Stimulated activated CD4-positive, alpha-beta T cell treated with anti-CD3 and anti-CD28 coated beads, TNF-alpha, amount 100 ng/mL, for 24 hours (primary cell): Measurements from ENCODE around the gene CFAP77.
"Not testable (repeated sequence)": the region's sequence is repeated elsewhere in the genome, so short reads cannot be mapped to it uniquely, and the experiment has no call there.

ENCODE experiments used
- DNase-seq, 3 experiments: peaks; one replicate each; pipeline ENCODE4 v3.0.0-alpha.2; 2020; ENCODE audit warnings: low read depth in 3 of 3

The CFAP77 gene

DNA sequence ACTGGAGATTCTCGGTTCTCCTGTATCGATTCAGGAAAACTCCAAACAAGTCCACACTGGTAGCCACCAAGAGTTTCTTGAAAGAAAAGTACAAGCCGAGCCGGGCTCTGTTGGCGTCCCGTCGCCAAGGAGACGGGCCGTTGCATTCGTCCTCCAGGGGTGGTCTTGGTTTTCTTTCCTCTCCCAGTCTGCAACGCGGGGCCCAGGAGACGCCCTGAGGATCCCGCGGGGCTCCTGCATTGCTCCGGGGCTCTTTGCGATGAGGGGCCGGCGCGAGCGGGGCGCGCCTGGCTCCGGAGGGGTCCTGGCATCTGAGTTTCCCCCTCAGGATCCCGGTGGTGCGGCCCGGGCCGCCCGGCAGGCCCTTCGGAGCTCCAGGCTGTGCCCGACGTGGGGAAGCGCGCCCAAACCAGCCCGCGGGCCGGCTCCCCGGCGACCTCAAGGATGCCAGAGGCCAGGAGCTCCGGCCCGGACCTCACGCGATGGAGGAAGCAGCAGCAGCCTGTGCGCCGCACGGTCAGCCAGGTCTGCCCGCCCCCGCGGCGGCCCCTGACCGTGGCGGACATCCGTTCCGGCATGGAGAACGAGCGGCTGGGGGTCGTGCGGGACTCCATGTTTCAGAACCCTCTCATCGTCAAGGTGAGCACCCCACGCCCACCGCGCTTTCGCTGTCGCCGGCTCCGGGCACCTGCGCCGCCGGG is at the start of gene CFAP77:
Gene CFAP77 (plus strand): TSS at position 384 of the 701 bp plus-strand sequence. CDS start 61 bp downstream, at position 445.
- no peak for DNase-seq

DNA sequence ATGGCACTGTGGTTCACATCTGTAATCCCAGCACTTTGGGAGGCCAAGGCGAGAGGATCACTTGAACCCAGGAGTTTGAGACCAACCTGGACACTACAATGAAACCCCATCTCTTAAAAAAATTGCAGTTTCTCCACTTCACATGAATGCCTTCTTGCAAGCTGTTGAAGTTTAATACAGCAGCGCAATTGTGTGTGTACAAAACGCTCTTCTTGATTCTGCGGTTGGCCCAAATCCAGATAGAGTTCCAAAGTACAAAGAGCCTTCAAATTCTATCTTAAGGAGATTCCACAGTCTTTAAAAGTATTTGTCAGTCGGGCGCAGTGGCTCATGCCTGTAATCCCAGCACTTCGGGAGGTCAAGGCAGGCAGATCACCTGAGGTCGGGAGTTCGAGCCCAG is 45.9 kb upstream of the CFAP77 start:
- no peak for DNase-seq

DNA sequence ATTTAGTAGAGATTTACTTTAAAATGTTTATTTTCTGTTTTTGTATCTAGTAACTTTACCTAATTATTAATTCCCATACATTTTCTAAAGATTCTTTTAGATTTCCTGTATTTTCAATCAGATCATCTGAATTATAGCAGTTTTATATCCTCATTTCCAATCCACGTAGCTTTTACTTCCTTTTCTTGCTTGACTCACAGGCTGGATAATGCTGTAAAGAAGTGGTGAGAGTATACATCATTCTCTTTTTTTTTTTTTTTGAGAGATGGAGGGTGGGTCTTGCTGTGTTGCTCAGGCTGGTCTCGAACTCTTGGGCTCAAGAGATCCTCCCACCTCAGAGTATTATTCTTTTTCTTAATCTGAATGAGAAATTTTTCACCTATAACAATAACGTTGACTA is 44.0 kb upstream of the CFAP77 start:
- no peak for DNase-seq

DNA sequence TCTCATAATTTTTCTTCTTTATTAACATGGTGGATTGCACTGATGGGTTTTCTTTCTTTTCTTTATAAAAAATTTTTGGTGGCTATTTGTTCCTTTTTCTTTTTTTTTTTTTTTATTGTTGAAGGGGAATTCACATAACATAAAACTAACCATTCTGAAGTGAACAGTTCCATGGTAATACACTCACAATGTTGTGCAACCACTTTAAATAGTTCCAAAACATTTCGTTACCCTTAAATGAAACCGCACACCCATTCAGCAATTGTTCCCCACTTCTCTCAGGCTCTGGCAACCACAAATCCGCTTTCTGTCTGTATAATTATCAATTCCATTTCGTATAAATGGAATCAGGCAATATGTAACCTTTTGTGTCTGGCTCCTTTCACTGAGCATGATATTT is 43.5 kb upstream of the CFAP77 start:
- DNase-seq, result no peak

DNA sequence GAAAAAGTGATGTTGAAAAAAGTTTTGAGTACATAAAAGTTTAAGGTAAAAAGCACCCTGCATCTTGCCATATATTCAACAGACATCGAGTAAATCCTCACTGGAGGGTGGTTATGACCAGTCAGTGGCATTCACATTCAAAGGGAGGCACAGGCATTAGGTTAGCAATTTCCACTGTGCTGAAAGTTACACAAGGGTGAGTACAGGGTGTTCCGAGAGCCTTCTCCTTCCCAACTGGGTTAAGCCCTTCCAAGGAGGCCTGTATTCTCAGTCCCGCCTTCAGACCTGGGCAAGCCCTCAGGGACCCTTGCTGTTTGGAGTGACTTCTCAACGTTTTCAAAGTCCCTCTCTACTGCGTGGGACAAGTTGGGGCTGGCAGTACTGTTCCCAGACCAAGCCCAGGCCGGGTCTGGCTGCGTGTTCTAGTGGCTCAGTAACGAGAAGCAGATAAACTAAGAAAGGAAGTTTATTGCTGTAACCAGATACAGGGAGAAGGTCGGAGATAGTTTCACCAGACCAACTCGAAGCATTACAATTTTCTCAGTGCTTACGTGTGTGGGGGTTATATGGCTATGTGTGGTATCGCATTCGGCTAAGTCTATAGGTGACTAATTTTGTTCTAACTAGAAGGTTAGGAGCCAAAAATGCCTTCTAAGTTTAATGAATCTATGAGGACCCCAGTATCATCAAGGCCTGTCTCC is 42.2 kb upstream of the CFAP77 start:
- no peak for DNase-seq

DNA sequence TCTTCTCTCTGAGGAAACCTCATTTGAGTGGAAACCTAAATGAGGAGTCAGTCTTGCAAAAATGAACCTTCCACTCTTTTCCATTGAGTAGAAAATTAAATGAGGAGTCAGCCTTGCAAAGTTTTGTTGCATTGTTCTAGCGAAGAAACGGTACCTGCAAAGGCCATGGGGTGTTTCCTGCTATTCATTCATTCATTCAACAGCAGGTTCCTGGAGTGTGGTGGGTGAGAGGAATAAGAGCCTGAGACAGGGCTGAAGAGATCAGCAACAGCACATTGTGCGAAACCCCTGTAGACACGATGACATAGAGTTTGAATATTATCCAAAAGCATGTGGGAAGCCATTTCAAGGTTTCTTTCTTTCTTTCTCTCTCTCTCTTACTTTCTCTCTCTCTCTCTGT is 40.6 kb upstream of the CFAP77 start:
- no peak for DNase-seq

DNA sequence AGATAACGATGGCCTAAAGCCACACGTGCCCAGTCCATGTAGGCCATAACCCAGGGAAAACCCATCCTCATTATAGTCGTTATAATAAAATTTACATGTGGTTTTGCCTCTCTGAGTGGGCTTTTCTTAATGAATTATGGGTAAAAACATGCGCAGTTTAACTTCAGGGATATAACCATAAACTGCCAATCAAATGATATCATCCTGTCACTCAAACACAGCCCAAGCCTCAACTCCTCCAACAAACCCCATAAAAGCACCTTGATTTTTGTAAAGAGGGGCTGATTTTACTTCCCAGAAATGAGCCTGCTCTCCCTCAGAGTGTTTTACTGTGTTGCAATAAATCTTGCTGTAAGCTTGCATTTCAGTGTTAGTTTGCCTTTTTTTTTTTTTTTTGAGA is 39.4 kb upstream of the CFAP77 start:
- no peak for DNase-seq

DNA sequence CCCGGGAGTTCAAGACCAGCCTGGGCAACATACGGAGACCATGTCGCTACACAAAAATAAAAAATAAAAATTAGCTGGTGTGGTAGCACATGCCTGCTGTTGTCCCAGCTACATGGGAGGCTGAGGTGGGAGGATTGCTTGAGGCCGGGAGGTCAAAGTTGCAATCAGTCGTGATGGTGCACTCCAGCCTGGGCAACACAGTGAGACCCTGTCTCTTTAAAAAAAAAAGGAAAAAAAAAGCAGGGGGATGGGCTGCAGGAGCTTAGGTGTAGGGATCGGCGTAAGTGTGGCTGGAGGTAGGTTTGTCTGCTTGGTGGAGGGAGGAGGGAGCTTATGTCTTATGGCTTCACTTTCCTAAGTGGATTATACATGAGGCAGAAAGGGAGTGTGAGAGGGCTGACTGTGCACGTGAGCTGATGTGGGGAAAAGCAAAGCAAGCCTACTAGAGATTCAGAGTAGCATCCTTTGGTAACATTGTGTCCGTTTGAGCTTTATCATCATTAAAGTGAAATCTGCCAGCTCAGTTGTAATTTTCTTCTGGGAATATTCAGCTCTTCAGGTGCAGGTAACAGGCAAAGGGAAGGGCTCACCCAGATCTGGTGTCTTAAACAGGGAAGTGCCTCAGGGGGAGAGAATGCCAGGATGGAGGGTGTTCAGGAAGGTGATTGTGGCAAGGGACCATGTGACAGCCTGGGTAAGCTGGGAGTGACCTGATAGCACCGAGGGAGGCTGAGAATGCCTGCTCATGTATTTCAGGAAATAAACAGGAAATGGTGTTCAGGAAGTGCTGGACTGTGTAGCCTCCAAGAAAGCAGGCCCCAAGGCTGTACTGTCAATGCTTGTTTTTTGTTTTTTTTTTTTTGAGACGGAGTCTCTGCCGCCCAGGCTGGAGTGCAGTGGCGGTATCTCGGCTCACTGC is 37.6 kb upstream of the CFAP77 start:
- DNase-seq, result no peak

DNA sequence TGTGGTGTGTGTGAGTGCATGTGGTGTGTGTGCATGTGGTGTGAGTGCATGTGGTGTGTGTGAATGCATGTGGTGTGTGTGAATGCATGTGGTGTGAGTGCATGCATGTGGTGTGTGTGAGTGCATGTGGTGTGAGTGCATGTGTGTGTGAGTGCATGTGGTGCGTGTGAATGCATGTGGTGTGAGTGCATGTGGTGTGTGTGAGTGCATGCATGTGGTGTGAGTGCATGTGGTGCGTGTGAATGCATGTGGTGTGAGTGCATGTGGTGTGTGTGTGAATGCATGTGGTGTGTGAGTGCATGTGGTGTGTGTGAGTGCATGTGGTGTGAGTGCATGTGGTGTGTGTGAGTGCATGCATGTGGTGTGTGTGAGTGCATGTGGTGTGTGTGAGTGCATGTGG is 32.2 kb upstream of the CFAP77 start:
- not testable (repeated sequence) for DNase-seq

DNA sequence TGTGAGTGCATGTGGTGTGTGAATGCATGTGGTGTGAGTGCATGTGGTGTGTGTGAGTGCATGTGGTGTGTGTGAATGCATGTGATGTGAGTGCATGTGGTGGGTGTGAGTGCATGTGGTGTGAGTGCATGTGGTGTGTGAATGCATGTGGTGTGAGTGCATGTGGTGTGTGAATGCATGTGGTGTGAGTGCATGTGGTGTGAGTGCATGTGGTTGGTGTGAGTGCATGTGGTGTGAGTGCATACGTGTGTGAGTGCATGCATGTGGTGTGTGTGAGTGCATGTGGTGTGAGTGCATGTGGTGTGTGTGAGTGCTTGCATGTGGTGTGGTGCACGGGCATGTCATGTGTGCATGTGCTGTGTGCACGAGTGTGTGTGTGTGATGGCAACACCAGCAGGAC is 31.6 kb upstream of the CFAP77 start:
- not testable (repeated sequence) for DNase-seq

DNA sequence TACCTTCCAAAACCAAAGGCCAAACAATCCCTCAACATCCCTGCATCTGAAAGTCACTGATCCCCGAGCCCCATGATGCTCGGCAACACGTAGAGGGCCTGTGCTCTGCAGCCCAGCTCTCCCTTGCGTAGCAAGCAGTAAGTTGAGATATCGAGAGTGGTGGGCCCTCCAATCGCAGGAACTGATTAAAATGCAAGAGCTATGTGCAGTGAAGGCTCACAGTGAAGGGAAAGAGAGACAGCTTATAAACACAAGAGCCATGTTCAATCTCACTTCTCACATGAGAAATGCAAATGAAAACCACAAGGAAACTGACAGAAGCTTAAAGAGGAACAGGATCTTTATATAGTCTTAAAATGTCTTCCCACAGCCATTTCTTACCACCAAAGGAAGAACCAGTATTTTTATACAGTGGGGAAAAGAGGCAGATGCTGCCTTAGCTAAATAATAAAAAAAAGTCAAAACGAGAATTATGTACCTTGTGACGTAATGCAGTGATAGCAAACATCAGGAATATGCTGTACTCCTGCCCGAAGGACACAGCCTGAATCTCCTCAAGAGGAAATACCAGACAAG is 28.0 kb upstream of the CFAP77 start:
- DNase-seq, result no peak

DNA sequence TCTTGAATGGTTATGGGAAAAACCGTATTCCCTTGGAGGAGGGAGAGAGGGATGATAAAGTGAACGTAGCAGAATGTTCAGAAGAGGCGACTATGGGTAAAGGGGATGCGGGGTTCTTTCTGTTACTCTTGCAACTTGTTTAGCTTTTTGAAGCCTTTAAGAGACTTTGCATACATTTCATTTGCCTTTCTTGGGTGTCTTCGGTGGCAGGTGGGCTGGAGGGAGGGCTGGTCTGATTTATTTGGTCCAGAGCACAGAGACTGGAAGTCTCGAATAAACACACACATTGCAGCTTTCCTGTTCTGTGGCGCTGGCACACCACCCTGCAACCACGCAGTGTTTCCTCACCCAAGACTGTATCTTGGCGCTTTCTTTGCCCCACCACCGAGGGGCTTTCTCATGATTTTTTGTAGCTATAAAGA is 26.5 kb upstream of the CFAP77 start:
- no peak for DNase-seq

DNA sequence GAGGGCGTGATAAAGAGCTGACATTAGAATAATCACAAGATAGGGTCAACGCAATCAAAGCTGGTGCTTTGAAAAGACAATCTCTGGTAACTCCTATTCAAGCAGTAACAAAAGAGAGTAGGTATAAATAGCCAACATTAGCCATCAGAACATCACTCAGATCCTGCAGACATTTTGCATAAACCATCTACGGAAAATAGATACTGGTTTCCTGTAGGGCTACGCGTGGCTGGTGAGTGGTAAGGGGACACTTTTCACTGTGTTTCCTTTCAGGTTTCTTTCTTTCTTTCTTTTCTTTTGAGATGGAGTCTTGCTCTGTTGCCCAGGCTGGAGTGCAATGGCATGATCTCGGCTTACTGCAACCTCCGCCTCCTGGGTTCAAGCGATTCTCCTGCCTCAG is 25.6 kb upstream of the CFAP77 start:
- DNase-seq, result no peak

DNA sequence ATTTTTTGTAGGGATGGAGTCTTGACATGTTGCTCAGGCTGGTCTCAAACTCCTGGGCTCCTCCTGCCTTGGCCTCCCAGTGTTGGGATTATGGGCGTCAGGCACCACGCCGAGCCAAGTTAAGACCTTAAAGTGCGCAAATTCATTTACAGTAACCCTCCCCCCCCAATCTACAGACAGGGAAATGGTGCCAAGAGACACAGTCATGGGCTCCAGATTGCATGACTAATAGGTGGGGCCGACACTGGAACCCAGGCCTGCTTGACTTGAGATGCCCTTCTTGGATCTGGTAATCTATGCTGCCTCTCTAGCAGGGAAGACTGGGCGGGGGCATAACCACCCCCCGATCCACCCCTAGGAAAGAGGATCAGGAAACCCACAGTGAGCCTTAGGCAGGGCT is 22.9 kb upstream of the CFAP77 start:
- no peak for DNase-seq

DNA sequence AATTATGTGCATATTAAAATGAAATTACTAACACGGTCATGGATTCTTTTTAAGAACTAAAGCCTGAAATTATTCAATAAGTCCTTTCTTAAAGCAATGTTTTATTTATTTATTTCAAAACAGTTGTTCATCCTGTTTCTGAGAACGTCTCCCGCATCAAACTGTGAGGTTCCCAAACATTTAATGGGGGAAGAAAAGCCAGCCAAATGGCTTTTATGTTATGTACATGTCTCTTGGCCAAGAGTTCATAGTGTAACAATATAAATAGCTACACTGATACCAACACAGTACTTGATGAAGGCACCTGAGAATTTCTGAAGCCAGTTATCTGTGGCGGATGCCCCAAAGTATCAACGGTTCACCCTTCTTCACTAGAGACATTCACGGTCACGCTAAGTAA is 19.0 kb upstream of the CFAP77 start:
- no peak for DNase-seq

DNA sequence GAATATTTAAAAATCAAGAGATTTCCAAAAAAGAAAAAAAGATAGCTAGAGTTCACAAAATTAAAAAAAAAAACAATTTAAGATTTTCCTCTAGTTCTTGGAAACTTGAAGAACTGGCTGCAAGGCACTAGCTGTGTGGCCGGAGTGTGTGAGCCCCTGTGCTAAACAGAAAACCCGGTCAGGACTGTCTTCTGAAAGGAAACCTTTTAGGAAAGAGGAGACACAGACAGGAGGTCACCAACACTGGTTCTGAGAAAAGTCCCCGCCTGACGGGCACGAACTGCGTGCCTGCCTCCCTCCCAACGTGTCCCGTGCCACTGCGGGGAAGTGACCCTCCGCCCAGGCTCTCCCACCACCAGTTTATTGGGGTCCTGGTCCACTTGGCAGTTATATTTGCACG is 18.6 kb upstream of the CFAP77 start:
- DNase-seq, result no peak

DNA sequence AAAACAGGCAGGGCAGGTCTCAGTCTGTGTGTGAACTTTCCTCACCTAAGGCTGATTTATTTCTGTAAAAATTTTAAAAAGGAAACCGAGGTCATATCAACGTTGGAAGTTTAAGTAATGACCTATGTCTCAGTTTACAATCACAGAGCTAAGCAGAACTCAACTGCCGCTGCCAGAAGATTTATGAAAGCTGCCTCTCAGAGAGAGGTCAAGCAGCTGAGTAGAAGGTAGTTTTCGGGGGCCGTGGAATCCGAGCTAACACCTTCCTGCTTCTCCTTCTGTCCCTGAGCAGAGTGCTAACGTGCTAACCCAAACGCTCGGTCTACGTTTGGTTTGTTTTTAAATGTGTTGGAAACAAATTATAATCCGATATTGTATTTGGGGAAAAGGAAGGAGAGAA is 14.5 kb upstream of the CFAP77 start:
- DNase-seq, result no peak

DNA sequence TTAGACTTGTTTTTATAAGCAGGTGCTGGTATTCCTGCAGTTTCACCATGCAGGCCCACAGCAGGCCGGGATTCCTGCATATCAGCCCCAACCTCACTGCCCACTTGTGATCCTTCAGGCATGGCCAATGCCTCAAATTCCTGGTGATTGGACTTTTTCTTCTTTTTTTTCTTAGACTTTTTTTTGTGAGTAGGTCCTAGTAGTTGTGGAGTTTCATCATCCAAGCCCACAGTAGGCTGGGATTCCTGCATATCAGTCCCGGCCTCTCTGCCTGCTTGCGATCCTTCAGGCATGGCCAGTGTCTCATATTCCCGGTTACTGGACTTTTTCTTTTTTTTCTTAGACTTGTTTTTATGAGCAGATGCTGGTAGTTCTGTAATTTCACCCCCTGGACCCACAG is 8.2 kb upstream of the CFAP77 start:
- no peak for DNase-seq

DNA sequence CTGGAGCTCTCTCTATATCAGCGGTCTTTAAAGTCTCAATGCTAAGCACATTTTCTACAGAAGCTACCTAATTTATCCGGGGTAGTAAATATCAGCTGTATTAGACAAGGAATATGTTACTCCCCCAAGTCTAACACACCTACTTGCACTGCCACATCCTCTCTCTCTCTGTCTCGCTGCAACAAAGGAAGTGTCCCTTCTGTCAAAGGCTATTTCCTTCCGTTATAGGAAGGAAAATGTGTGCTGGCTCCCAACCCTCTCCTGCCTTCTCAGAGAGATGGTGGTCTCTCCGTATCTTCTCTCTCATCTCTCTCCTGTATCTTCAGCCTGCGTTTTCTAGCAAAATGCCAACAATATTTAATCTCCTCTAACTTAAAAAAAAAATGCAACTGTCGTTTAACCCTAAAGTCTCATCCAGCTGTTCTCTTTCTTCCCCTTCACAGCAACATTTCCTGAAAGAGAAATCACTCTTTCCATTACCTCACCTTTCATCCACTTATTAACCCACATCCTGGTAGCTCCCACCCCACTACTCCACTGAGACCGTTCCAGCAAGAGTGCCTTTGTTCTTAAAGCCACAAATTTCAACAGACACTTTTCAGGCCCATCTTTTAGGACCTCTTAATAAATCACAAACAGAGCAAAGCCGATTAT is 5.7 kb upstream of the CFAP77 start:
- no peak for DNase-seq

DNA sequence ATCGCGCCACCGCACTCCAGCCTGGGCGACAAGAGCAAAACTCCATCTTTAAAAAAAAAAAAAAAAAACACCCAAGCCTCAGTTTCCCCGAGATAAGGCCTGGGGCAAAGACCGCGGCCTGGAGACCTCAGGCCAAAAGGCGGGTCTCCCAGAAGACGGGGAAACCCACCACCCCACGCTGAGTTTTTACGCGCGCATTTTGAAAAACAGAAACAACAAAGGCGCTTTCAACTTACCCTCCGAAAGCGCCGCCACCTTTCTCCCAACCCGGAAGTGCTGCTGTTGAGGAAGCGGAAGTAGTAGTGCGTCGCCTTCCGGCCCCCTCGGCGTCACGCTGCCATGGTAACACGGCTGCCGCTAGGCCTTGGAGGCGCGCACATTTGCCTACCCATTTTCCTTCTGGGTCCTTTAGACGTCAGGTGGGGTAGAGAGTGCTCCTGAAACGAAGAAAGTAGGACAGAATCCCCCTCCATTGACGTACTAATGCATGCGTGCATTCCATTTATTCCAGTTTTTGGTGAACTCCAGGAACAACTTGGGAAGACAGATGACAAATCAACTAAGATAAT is 3.4 kb upstream of the CFAP77 start, which contains the start of gene TTF1:
Gene TTF1 (minus strand): TSS at position 287 of the 569 bp plus-strand sequence. CDS start 4,019 bp downstream, outside the sequence.
- DNase-seq, result peak; percentile 86 to 91 (median 89)

DNA sequence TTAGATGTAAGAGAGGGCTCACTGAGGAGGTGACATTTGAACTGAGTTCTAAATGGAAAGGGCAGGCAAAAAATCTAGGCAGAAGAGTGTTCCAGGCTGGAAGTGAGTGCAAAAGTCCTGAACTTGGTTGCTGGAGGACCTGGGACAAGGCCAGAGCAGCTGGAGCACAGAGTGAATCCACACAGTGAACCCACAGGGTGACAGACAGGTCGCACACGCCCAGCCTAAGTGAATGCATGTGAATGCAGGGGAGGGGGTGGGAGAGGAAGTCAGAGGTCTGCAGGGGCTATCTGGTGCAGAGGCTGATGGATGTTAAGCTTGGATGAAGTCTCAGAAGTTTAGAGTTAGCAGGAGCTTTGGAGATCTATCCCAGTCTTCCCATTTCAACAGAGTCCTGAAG is 2.8 kb upstream of the CFAP77 start:
- no peak for DNase-seq
